HG03159 (cell line): Measurements from ENCODE around the gene TSPAN4.

Source experiments
- ATAC-seq: cut with Tn5 transposase; IDR thresholded peaks from one replicate; pipeline ENCODE4 v1.9.1; 2021; ENCODE audit warnings: mild to moderate bottlenecking, moderate library complexity; ENCODE audit not compliant: unreplicated experiment

TSPAN4 gene

DNA sequence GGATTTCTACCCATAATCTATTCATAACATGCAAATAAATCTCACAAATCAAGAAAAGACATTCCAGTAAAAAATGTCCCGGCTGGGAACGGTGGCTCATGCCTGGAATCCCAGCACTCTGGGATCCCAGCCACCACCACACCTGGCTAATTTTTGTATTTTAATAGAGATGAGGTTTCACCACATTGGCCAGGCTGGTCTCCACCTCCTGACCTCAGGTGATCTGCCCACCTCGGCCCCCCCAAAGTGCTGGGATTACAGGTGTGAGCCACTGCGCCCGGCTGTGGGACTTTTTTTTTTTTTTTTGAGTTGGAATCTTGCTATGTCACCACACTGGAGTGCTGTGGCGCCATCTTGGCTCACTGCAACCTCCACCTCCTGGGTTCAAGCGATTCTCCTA is 63.3 kb downstream of the TSPAN4 start:
- ATAC-seq, result no peak

DNA sequence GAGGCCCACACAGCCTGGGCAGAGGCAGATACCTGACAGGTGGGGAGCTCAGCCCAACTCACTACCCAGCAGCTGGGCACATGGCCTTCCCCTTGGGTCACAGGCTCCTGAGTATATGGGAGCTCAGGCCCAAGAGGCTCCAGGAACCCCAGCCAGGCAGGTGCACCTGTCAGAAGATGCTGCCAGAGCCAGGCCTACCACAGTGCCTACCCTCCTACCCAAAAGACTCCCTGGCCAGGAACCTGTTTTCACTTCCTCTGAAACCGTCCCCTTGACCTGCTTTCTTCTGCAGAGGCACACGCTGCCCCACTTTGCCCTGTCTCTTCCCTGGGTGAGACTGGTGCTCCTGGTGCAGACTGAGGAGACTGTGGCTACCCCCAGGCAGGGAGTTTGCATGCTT is 65.0 kb downstream of the TSPAN4 start:
- ATAC-seq, result no peak

DNA sequence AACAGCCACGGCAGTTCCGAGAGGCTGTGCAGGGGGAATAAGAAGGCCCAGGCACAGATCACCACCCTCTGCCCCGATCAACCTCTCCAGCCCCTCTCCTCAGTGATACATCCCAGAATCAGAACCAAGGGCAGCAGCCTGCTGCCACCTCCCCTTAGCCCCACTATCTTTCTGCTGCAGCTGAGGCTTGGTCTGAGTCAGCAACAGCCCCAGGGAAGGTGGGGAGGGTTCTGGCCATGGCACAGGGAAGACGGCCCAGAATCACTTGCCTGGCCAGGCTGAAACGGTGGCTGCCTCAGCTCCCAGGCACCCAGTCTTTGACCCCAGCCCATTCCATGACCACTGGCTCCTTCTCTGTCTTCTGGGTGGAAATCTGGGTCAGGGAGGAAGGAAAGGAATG is 65.6 kb downstream of the TSPAN4 start:
- ATAC-seq, result no peak

DNA sequence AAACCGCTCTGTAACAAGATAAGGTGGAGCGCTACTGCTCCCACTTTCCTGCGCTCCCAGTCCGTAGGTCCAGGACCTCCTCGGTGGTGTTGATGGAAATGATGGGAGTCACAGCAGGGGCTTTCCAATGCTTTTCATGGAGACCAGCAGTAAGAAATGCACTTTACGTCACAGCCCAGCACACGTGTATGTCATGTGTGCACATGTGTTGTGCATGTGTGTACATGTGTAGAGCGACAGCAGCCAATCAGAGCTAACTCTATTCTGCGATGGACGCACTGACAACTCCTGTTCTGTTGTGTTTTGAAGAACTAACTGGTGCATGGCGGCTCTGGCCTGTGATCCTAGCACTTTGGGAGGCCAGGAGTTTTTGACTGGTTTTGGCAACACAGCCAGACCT is 66.8 kb downstream of the TSPAN4 start:
- ATAC-seq, result no peak

DNA sequence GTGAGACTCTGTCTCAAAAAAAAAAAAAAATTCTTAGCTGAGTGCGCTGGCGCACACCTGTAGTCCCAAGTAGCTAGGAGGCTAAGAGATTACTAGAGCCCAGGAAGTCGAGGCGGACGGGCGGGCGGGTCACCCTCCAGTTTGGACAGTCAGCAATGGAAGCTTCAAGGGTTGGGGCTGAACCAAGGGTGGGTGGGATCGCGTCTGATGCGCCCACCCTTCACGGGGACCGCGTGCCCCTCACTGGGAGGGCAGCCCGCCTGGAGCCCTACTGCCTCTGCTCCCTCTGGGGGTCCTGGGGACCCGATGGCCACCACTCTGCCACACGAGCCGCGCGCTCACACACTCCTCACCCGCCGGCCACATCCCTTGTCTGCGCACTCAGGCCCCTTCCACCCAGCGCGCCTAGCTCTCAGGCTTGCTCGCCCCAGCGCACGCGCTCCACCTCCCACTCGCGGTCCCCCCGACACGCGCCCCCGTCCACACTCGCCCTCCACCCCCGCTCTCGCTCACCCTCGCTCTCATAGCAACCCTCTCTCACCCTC is 67.5 kb downstream of the TSPAN4 start:
- peak; percentile 6 for ATAC-seq

DNA sequence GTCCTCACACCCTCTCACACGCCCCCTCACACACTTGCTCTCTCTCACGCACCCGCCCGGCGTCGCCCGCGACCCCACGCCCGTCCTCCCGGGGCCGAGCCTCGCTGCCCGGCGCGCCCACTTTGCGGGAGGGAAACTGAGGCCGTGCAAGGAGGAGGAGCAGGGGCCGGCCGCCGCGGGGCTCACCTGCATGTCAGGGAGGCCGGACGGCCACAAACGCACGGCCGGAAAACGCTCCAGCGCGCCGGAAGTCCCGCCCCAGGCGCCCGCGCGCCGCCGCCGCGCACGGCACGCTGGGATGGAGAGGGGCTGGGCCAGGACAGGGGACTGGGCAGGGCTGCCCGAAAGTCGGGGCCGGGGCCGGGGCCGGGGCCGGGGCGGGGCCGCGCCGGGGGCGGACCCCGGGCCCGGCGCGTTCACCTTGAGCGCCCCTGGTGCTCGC is 68.0 kb downstream of the TSPAN4 start, which contains the start of gene CHID1:
Gene CHID1, minus strand, starts transcription at position 222 of the 442 bp plus-strand sequence. CDS start 5,994 bp downstream, outside the sequence.
- ATAC-seq, result peak; percentile 83

DNA sequence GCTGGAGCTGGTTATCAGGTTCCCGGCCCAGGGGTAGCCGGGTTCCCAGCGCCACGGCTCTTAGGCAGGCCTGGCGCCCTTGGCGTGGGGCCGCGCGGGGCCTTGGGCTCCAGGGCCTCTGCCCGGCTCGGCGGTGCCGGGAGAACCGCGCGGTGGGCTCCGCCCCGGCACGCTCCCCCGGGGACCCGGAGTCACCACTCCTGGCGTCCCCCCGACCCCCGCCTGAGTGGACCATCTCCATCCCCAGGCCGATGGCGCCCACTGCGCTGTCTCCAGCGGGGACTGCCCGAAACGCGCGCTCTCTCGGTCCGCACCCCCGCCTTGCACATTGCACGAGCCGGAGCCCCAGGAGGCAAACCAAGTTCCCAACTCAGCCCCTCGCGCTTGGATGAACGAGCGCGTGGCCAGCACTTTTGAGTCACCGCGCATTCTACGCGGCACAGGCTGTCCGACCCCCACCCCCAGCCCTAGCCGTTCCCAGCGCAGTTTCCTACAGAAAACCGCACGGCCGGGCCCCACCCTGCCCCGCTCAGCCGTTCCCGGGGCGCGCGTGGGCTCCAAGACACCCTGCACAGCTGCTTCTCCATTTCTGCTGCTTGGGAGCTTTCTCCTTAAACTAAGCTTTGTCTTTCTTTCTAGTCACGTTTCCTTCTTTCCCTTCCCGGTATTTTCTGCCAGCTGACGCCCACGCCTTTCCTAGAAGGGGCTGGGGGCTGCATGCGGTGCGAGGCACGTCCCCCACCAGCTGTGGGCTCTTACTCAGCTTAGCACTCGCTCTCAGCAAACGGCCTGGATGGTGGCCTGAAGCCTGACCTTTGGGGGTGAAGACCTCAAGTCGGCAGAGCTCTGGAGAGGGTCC is 68.6 kb downstream of the TSPAN4 start:
- ATAC-seq, result peak; percentile 35

DNA sequence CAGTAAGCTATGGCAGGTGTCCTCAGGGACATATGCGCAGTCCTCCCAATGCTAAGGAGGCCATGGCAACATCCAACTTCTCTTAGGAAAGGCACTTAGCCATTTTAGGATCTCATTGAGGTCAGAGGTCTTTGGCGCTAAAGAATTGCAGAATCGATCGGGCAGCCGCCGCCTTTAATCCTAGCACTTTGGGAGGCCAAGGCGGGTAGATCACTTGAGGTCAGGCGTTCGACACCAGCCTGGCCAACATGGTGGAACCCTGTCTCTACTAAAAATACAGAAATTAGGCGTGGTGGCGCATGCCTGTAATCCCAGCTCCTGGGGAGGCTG is 69.2 kb downstream of the TSPAN4 start:
- no peak for ATAC-seq

DNA sequence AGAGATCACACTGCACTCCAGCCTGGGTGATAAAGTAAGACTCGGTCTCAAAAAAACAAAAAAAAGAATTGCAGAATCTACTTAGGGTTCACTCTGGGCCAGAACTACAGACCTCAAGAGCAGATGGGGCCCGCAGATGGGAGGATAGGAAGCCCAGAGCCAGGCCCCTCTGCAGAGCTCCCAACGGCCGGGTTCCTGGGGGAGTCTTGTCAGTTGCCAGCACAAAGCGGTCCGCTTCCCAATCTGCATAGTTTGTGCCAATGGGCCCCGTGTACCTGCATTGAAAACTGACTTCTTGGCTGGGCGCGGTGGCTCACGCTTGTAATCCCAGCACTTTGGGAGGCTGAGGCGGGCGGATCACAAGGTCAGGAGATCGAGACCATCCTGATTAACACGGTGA is 69.6 kb downstream of the TSPAN4 start:
- no peak for ATAC-seq

DNA sequence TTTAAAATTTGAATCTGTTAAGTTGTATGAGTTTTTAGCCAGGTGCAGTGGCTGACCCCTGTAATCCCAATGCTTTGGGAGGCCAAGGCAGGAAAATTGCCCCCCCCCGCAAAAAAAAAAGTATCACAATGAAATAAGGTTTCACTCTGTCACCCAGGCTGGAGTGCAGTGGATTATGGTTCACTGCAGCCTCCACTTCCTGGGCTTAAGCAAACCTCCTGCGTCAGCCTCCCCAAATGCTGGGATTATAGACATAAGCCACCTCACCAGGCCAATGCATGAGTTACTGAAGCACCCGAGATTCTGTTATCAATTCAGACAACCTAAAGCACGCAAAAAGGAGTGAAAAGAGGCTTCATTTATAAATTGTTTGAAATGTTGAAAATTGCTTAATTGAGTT is 70.4 kb downstream of the TSPAN4 start:
- ATAC-seq, result no peak

DNA sequence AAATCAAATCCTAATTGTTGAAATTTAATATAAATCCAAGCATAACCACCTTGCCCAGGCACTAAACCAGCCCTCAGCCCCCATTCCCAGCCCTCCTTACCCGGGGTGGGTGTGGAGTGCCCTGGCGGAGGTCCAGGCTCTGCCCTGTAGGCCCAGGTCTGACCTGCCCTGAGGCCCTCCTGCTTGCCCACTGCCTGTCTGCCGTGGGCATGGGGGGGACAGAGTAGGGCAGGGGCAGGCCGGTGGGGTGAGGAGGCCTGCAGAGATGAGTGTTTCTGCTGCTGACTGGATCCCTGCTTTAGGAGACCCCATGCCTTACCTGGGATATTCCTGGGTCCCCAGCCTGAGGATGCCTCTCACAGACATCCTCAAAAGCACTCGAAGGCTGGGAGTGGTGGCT is 71.6 kb downstream of the TSPAN4 start:
- no peak for ATAC-seq

DNA sequence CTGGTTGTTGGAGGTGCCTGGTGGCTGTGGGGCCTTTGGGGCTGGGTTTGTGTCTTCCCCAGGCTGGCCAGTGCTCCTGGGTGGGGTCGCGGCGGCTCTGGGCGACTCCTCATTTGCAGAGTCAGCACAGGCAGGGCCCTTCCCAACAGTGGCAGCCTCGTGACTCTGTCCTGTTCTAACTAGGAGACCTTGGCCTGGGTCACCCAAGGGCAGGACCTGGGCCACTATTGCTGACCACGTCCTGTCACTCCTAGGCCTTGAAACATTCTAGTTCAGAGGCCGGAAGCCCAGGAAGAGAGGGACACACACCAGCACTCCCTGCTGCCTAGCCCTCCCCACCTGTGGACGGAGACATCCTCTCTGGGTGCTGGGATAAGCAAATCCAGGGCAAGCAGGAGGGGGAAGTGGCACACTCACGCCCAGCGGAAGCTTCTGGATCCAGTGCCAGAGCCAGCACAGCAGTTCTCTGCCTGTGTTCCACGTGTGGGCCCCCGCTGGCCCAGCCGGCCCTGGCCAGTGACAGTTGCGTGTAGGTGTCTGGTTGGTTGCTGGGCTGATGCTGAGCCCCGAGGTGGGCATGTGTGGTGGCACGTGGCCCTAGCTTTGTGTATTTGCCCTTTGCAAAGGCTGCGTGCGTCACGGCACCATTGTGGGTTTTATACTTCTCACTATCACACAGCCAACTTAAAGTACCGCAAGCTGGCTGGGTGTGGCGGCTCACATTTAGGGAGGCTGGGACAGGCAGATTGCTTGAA is 72.3 kb downstream of the TSPAN4 start:
- no peak for ATAC-seq
